AG04450 (cell line): ENCODE data around the gene IAH1. TPM values are rescaled to one million over a fixed set of nuclear protein-coding genes. Genes with fewer than 3 reads are reported as not detected.

Experiments
- CTCF ChIA-PET: fragments of 300-600, 350-600 bp; formaldehyde crosslinking; extraction: SDS; loops from one replicate; lab custom pipeline; 2022; ENCODE audit warnings: antibody characterized with exemption, inconsistent platforms; lab: Charles Lee
- POLR2A ChIA-PET: fragments of 350-600 bp; formaldehyde crosslinking; extraction: SDS; loops from one replicate; lab custom pipeline; 2021; ENCODE audit warnings: antibody characterized with exemption, inconsistent platforms; lab: Yijun Ruan, JAX
- DNase-seq: peaks from one replicate; pipeline ENCODE4 v3.0.0-alpha.2; 2011; ENCODE audit warnings: low read depth, low spot score
- H3K27ac ChIP-seq: one replicate; pipeline ENCODE4 v1.5.1; 2012; ENCODE audit warnings: low read depth, low read length, control low read depth
- H3K27me3 ChIP-seq: one replicate; pipeline ENCODE4 v1.6.0; 2012; ENCODE audit warnings: low read length; ENCODE audit not compliant: control insufficient read depth, insufficient read depth
- H3K4me3 ChIP-seq: 2 replicates; pipeline ENCODE4 v1.5.1; 2011; ENCODE audit warnings: mild to moderate bottlenecking, low read depth, low read length, control low read depth
- H3K9me3 ChIP-seq: 2 replicates; pipeline ENCODE4 v1.5.1; 2012; ENCODE audit warnings: low read length; ENCODE audit not compliant: control insufficient read depth, insufficient read depth
- CTCF ChIP-seq: IDR thresholded peaks from 2 replicates; pipeline ENCODE4 v1.5.1; 2011; ENCODE audit warnings: low read depth, low read length, control low read depth, inconsistent platforms
- polyA plus RNA-seq: library from polyadenylated mRNA; depleted of rRNA; stranded (reverse); fragments of >200 nt; gene quantifications from 2 replicates; pipeline ENCODE4 v1.2.3, GENCODE V29; 2011

Gene IAH1
- polyA plus RNA-seq, 1 experiment, result 127 TPM

GRCh38 chr2:9490789-9491188 lies 16.4 kb downstream of the IAH1 start:
- ChIA-PET CTCF (no interaction called here), POLR2A (interaction anchor here (1.5 kb wide), 1 partner anchor 65 kb away, joined by 3 read pairs; the partner anchor contains the start of gene ADAM17)
- Histone ChIP-seq H3K9me3 (no peaks in the 10 kb centered on the region), H3K27ac (no peak overlapping the region), H3K27me3 (no peaks in the 10 kb centered on the region), H3K4me3 (no peak overlapping the region)
- no peak for TF ChIP-seq CTCF
- DNase-seq, result no peak

- POLR2A ChIA-PET, result no interaction called here
- DNase-seq, result no peak
- CTCF ChIA-PET, result no interaction called here
- Histone ChIP-seq H3K9me3 (no peaks in the 10 kb centered on the region), H3K27ac (no peak overlapping the region), H3K4me3 (no peak overlapping the region), H3K27me3 (no peaks in the 10 kb centered on the region)
- no peak for TF ChIP-seq CTCF
These were observed 18.6 kb downstream of the IAH1 start for GRCh38 chr2:9492927-9493326.

- H3K9me3 ChIP-seq, result no peaks in the 10 kb centered on the region
- no peaks in the 10 kb centered on the region for H3K27me3 ChIP-seq
- no peak overlapping the region for H3K4me3 ChIP-seq
- ChIA-PET POLR2A (no interaction called here), CTCF (no interaction called here)
- DNase-seq, result no peak
- H3K27ac ChIP-seq, result no peak overlapping the region
- no peak for TF ChIP-seq CTCF
These were observed 19.1 kb downstream of the IAH1 start for GRCh38 chr2:9493478-9493877.

- ChIA-PET POLR2A (no interaction called here), CTCF (no interaction called here)
- H3K27ac ChIP-seq, result no peak overlapping the region
- DNase-seq, result no peak
- H3K27me3 ChIP-seq, result no peaks in the 10 kb centered on the region
- H3K9me3 ChIP-seq, result no peaks in the 10 kb centered on the region
- no peak overlapping the region for H3K4me3 ChIP-seq
- no peak for TF ChIP-seq CTCF
These were observed 19.7 kb downstream of the IAH1 start for GRCh38 chr2:9494081-9494480.

GRCh38 chr2:9497017-9497416 lies 22.7 kb downstream of the IAH1 start:
- no peak for DNase-seq
- Histone ChIP-seq H3K27ac (no peak overlapping the region), H3K9me3 (no peaks in the 10 kb centered on the region), H3K27me3 (no peaks in the 10 kb centered on the region), H3K4me3 (no peak overlapping the region)
- ChIA-PET POLR2A (interaction anchor here (1.0 kb wide), 1 partner anchor 21 kb away, joined by 3 read pairs; no protein-coding TSS in a partner anchor), CTCF (no interaction called here)
- TF ChIP-seq CTCF, result no peak
